ENCODE data around the gene SMTNL2. TPM values are rescaled to one million over a fixed set of nuclear protein-coding genes. Genes with fewer than 3 reads are reported as not detected.
A peak's percentile ranks its signal among the peaks of the same experiment; 100 is the strongest.
"Not testable (repeated sequence)": the region's sequence is repeated elsewhere in the genome, so short reads cannot be mapped to it uniquely, and the experiment has no call there.

Gene SMTNL2
- total RNA-seq, 1 experiment from 2014 or later, result not detected

DNA sequence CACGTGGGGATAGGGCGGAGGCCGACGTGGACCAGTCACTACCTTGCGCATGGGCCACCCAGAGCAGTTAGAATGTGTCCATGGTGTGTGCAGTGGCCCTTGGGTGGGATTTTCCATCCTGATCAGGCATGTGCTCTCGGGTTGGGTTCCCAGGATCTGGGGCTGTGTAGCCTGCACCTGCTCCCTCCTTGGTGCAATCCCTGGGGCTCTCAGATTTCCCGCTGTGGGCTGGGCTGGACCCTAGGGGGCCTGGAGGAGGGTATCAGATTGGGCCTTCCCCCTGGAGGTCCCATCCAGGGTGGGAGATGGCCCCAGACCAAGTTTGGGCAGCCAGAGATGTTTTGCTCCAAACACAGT is 1.3 kb downstream of the SMTNL2 start:
- DNase-seq (ENCODE audit: low read depth), result no peak

- no peak for DNase-seq (ENCODE audit: low read depth)
Observed at GRCh38 chr17:4586043-4586442, 1.7 kb downstream of the SMTNL2 start.

DNA sequence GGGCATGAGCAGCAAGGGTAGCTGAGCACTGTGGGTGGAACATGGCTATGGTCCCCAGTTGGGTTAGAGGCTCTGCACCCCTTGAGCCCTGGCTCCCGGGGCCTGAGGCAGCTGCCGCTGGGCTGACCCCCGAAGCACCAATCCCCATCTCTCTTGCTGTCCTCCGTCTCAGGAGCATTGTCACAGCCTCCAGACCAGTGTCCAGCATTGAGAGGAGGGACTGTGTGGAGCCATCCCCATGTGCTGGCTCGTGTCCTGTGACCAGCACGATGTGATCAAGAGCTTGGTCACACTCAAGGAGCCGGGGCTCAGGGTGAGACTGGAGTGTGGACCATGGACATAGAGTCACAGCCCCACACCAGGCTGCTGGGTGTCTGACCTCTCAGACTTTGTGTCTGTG is 2.9 kb downstream of the SMTNL2 start:
- no peak for DNase-seq (ENCODE audit: low read depth)

- no peak for DNase-seq (ENCODE audit: low read depth)
Observed at GRCh38 chr17:4587803-4588202, 3.5 kb downstream of the SMTNL2 start.

GRCh38 chr17:4588391-4588790 is 4.1 kb downstream of the SMTNL2 start:
- no peak for DNase-seq (ENCODE audit: low read depth)

- no peak for DNase-seq (ENCODE audit: low read depth)
Observed at GRCh38 chr17:4588898-4589625, 4.7 kb downstream of the SMTNL2 start.

DNA sequence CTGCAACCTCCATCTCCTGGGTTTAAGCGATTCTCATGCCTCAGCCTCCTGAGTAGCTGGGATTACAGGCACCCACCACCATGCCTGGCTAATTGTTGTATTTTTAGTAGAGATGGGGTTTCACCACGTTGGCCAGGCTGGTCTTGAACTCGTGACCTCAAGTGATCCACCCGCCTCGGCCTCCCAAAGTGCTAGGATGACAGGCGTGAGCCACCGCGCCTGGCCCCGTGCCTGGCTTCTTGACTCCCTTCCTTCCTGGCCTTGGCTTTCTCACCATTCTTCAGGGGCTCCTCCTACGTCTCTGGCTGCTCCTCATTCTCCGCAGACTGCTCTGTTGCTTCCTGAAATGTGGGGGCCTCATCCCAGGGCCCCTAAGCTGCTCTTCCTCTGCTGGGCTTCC is 5.7 kb downstream of the SMTNL2 start:
- not testable (repeated sequence) for DNase-seq (ENCODE audit: low read depth)

GRCh38 chr17:4590981-4591453 is 6.7 kb downstream of the SMTNL2 start:
- no peak for DNase-seq (ENCODE audit: low read depth)

GRCh38 chr17:4591529-4591928 is 7.2 kb downstream of the SMTNL2 start:
- DNase-seq (ENCODE audit: low read depth), result peak; percentile 55

DNA sequence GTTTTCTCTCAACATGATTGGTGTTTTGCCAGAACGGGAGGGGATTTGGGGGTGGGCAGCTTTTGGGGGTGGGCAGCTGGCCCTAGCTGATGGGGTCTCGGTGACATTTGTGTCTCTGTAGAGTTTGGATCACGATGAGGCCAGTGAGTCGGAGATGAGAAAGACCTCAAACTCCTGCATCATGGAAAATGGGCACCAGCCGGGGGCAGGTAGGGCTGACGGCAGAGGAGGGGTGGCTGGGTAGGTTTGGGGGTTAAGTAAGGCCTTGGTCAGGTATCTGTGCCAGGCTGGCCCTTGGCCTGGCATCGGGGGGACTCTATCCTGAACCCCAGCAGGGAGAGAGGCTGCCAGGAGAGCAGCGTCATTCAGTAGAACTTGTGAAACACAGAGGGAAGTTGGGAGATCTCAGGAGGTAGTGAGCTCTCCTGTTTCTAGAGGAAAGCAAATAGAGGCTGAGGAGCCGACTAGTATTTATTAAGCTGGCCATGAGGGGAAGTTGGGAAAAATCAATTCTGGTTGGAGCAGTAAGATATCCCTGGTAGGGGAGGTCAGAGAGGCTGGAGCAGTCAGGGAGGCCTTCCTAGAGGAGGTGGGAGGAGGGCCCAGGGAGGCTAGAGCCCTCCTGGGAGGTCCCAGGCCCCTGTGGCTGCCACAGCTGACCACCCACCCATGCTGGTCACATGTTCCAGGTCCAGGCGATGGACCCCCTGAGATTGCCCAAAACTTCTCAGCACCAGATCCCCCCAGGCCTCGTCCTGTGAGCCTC is 8.1 kb downstream of the SMTNL2 start:
- DNase-seq (ENCODE audit: low read depth), result no peak

DNA sequence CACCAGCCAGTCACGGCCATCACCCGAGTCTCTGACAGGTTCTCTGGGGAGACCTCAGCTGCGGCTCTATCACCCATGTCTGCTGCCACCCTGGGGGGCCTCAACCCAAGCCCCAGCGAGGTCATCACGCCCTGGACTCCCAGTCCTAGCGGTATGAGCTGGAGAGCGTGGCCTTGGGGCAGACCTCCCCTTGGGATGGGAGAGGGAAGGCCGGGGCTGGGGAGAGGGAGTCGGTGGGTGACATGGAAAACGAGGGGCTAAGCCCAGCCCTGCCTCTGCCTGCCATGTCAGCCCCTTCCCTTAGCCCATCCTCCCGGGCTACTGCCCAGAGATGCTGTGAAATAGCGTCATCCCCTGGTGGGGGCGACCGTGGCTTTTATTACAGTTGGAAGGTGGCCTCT is 8.7 kb downstream of the SMTNL2 start:
- no peak for DNase-seq (ENCODE audit: low read depth)

- no peak for DNase-seq (ENCODE audit: low read depth)
Observed at GRCh38 chr17:4594406-4594805, 10.1 kb downstream of the SMTNL2 start.

- no peak for DNase-seq (ENCODE audit: low read depth)
Observed at GRCh38 chr17:4594931-4595684, 10.8 kb downstream of the SMTNL2 start.

DNA sequence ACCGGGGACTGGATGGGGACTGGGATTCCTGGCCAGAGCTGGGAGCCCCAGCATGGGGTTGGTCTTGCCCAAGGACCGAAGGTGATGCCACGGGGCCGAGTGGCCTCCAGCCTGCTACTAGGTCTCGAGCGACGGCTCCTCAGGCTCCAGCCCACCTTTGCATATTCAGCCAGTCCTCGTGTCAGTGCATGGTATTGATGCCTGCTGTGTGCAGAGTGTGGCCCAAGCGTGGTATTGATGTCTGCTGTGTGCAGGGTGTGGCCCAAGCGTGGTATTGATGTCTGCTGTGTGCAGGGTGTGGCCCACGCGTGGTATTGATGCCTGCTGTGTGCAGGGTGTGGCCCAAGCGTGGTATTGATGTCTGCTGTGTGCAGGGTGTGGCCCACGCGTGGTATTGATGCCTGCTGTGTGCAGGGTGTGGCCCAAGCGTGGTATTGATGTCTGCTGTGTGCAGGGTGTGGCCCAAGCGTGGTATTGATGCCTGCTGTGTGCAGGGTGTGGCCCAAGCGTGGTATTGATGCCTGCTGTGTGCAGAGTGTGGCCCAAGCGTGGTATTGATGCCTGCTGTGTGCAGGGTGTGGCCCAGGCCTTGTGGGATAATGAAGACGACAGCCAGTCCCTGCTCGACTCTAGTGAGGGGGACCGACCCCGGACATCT is 11.5 kb downstream of the SMTNL2 start:
- DNase-seq (ENCODE audit: low read depth), result not testable (repeated sequence)

GRCh38 chr17:4596636-4597380 is 12.5 kb downstream of the SMTNL2 start:
- DNase-seq (ENCODE audit: low read depth), result no peak

- DNase-seq (ENCODE audit: low read depth), result no peak
Observed at GRCh38 chr17:4597975-4598374, 13.6 kb downstream of the SMTNL2 start.

- DNase-seq (ENCODE audit: low read depth), result no peak
Observed at GRCh38 chr17:4598776-4599504, 14.6 kb downstream of the SMTNL2 start.

DNA sequence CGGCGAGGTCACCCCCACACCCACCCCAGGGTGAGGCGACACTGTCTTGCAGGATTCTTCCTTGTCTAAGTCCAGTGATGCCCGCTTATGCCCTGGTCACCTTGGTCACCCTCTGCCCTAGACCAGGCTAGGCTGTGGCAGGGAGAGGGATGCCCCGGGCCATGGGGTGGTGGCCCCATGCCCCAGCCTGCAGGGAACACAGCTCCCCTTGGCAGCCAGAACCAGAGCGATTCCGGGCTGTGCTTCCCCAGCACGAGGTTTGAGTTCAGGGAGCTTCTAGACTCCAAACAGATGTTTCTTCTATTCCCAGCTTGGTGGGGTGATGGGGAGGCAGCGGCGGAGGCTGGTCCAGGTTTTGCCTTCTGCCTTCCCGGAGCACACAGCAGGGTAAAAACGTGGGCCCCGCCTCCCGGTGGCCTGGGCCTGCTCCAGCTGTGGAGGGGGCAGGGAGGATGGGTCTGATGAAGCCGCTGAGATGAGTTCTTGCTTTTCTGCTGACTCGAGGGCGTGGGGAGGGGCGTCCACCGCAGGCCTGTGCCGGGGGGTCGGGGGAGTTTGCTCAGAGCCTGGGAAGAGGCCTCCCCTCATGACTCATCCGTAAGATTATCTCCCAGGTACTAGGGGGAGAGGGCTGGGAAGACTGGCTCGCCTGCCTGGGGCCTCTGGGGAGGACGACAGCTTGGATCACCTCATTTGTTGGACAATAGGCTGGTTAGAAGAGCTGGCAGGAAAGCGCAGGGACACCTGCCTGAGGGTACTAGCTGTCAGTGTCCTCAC is 15.4 kb downstream of the SMTNL2 start:
- peak; percentile 44 for DNase-seq (ENCODE audit: low read depth)

- no peak for DNase-seq (ENCODE audit: low read depth)
Observed at GRCh38 chr17:4600563-4600962, 16.2 kb downstream of the SMTNL2 start.

GRCh38 chr17:4601326-4601725 is 17.0 kb downstream of the SMTNL2 start:
- DNase-seq (ENCODE audit: low read depth), result no peak
